Stimulated activated CD8-positive, alpha-beta memory T cell treated with anti-CD3 and anti-CD28 coated beads, Interleukin-12 subunit alpha, Interleukin-12 subunit beta, amount 100 ng/mL, for 24 hours (primary cell): ENCODE data around the gene MRPL49.
"Not testable (repeated sequence)": the region's sequence is repeated elsewhere in the genome, so short reads cannot be mapped to it uniquely, and the experiment has no call there.

Experiments used
- DNase-seq: peaks from one replicate; pipeline ENCODE4 v3.0.0-alpha.2; 2020; ENCODE audit errors: extremely low read depth

Gene MRPL49

DNA sequence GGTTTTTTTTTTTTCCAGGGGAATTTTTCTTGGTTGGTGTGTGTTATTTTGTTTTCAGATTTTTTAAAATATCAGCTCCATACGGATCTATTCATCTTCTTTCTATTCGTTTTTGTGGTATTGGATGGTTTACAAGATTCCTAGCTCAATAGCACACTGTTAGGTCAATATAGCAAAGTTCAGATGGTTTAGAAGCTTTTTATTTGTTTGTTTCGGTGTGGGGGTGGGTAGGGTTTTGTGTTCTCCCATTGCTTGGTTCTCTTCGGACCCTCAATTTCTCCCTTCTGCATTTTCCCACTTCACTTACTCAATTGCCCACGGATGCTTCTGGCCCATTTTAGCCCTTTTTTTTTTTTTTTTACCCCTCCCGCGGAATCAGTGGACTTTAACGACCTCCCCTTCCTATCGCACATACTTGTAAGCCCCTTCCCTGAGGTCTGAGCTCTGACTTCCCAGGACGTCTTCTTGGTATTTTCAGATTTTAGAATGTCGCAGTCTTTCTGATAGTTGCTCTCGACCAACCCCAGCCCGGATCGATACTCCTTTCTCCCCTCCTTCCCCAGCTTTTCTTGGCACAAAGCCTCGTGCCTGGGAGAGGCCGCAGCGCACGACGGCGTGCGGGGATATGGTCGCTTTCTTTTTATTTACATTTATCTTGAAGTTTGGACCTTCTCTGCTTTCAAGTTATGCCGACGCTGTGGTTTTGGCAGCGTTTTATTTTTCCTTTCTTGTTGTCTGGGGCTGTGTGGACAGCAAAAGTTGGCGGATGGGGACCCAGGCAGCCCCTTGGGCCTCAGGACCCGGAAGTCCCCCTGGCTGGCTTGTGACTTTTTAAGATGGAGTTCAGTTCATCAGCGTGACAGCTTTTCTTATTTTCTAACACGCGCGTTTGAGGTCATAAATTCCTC, 43.5 kb downstream of the MRPL49 start:
- DNase-seq: no peak

DNA sequence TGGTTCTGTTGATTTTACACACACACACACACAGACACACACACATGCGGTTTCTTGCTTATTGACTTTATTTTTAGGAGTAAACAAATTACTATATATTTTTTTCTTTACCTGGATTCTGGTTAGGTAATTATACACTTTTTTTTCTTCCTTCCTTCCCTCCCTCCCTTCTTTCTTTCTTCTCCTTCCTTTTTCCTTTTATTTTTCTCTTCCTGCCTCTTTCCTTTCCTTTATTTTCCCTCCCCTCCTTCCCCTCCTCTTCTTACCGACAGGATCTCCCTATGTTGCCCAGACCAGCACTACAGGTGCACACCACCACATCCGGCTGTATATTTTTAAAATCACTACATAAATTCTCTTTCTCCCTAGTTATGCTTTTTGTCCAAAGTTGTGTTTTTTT, 44.8 kb downstream of the MRPL49 start:
- no peak for DNase-seq

DNA sequence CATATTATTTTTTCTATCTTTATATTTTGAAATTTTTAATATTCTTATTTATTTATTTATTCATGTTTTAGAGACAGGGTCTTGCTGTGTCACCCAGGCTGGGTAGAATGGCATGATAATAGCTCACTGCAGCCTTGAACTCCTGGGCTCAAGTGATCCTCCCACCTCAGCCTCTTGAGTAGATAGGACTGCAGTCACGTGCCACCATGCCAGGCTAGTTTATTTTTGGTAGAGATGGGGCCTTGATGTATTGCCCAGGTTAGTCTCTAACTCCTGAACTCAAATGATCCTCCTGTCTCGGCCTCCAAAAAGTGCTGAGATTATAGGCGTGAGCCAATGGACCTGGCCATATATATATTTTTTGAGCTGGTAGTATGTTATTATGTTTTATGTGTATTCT, 45.5 kb downstream of the MRPL49 start:
- no peak for DNase-seq

DNA sequence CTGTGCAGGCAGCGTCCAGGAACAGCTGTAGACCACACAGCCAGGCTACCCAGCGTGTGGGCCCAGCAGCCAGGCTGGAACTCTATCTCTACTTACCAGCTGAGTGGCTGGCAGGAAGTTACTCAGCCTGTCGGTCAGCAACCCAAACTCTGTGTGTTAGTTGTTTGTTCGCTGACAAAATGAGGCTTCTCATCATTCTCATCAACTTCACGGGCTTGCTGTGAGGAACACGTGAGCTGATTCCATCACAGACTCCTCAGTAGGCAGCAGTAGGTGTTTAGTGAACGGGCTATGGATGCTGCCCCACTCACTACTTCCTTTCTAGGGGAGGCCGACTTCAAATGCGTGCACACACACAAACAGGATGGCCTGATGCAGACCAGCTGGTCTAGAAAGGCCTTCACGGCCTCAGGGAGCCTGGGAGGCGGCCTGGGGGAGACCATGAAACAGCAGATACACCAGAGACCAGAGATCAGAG, 47.1 kb downstream of the MRPL49 start:
- no peak for DNase-seq

DNA sequence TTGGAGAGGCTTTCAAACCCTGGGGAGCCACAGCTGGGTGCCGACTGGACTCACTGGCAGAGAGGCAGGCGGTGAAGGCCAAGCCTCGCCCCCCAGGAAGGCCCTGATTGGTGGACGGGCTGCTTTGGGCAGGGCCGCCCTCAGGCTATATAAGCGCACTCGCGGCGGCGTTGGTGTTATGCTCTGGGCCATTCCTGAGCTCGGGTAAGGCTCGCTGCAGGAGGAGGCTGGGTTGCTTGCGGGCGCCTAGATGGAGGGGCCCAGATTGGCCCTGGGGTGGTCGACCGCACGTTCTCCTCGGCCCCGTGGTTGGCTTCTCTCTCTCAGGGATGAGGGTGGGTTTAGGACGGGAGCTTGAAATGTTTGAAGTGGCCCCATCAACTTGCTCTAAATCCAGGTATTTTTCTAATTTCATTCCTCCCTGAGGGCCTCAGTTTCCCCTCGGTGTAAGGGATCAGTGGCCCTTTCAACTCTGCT, 48.0 kb downstream of the MRPL49 start, which contains the start of gene SPDYC:
TSS of gene SPDYC (plus strand) at position 176 of the 477 bp plus-strand sequence. CDS start 1,125 bp downstream, outside the sequence.
- no peak for DNase-seq

DNA sequence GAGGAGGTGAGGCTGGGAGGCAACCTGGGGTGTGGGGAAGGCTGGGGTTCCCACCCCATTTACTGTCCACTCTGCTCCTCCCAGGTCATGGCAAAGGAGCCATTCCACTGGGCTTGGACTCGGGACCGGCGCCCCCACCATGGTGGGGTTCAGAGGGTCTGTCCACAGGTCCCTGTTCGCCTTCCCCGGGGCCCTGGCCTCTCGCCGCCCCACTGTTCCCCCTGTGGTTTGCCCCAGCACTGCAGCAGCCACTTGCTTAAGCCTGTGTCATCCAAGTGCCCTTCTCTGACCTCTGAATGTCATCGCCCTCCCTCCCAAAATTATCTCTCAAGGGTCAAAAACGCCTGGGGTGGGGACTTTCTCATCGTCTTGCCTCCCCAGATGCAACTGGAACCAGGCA, 50.5 kb downstream of the MRPL49 start:
- DNase-seq: no peak

DNA sequence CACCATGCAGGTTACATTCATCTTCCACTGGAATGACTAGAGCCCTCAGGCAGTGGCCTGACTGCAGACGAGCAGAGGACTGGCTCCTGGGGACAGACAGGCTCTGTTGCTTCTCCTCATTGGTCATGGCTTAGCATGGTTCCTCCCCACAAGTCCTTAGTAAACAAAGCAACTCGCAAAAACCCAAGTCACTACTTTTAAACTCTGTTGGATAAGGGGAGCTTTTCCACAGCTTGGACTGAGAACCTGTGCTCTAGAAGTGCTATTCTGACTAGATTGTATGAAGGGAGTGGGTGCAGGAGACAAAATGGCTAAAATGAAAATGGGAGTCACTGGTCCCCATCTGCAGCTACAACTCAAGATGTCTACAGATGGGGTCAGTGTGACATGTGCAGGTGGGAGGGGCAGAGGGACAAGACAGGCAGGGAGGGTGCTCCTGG, 52.5 kb downstream of the MRPL49 start:
- DNase-seq: not testable (repeated sequence)
